Activated B cell treated with CpG ODN at 0.5 μM for 24 hours (primary cell): Measurements from ENCODE around the gene EHBP1. TPM values are rescaled to one million over a fixed set of nuclear protein-coding genes. Genes with fewer than 3 reads are reported as not detected.

ENCODE experiments used
- ATAC-seq: fragments of 200-7000 bp; cut with Tn5 transposase; one replicate; pipeline ENCODE4 v1.10.0; 2021; ENCODE audit warnings: low read depth, mild to moderate bottlenecking, moderate library complexity
- CTCF ChIA-PET: fragments of 350-600 bp; sonication (Branson Sonifier 250); formaldehyde crosslinking; loops from one replicate; lab custom pipeline; 2021; ENCODE audit warnings: antibody characterized with exemption; lab: Charles Lee
- POLR2A ChIA-PET: fragments of 350-600 bp; sonication (Branson Sonifier 250); formaldehyde crosslinking; loops from one replicate; lab custom pipeline; 2021; ENCODE audit warnings: antibody characterized with exemption; lab: Charles Lee
- DNase-seq: peaks from one replicate; pipeline ENCODE4 v3.0.0; 2022
- H3K27ac Mint-ChIP-seq: one replicate; pipeline ENCODE4 v1.8.0; 2020; ENCODE audit warnings: mixed read lengths
- H3K27me3 Mint-ChIP-seq: one replicate; pipeline ENCODE4 v1.8.0; 2021; ENCODE audit warnings: mixed read lengths
- H3K36me3 Mint-ChIP-seq: one replicate; pipeline ENCODE4 v1.8.0; 2021; ENCODE audit warnings: low read depth, mixed read lengths
- H3K4me1 Mint-ChIP-seq: one replicate; pipeline ENCODE4 v1.8.0; 2021; ENCODE audit warnings: mixed read lengths
- H3K4me3 Mint-ChIP-seq: one replicate; pipeline ENCODE4 v1.8.0; 2020; ENCODE audit warnings: mild to moderate bottlenecking, mixed read lengths
- H3K9me3 Mint-ChIP-seq: one replicate; pipeline ENCODE4 v1.8.0; 2020; ENCODE audit warnings: mixed read lengths
- intact Hi-C: fragments of 100-400 bp; cut with micrococcal nuclease; formaldehyde crosslinking; loops from one replicate; pipeline ENCODE4 v1.15.1; 2024
- total RNA-seq: library from RNA; stranded (reverse); gene quantifications from 2 replicates; pipeline ENCODE4 v1.2.3, GENCODE V29; 2022
- TF ChIP-seq, protein P1 (sequence below): fragments of 200-600 bp; IDR thresholded peaks from one replicate; pipeline ENCODE4 v1.8.0; 2022; ENCODE audit warnings: antibody characterized with exemption, mild to moderate bottlenecking

The EHBP1 gene
- total RNA-seq, 1 donor from 2014 or later: 24.0 TPM

- intact Hi-C loops: no loop called here
- no peak overlapping the region for H3K27ac Mint-ChIP-seq
- POLR2A ChIA-PET: no interaction called here
Measured at GRCh38 chr2:63027220-63027619, 321.7 kb downstream of the EHBP1 start.

DNA sequence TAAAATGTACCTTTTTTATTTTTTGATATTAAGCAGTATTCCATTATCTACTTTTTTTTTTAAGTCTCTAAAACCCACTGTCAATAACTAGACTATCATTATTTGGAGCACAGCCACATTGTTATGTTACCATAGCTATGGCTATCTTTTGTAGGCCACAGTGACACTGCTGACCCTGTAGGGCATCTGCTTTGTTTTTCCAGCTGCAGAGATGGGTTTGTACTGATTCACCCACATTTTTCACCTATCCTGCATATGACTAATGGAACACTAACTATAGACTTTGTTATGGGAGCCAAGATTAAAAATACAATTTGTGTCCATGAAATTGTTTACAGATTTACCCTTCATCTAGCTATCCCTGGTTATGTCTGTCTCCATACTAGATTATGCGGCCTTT is 323.5 kb downstream of the EHBP1 start:
- intact Hi-C loops: no loop called here
- no peak for ATAC-seq
- TF ChIP-seq, protein P1, sequence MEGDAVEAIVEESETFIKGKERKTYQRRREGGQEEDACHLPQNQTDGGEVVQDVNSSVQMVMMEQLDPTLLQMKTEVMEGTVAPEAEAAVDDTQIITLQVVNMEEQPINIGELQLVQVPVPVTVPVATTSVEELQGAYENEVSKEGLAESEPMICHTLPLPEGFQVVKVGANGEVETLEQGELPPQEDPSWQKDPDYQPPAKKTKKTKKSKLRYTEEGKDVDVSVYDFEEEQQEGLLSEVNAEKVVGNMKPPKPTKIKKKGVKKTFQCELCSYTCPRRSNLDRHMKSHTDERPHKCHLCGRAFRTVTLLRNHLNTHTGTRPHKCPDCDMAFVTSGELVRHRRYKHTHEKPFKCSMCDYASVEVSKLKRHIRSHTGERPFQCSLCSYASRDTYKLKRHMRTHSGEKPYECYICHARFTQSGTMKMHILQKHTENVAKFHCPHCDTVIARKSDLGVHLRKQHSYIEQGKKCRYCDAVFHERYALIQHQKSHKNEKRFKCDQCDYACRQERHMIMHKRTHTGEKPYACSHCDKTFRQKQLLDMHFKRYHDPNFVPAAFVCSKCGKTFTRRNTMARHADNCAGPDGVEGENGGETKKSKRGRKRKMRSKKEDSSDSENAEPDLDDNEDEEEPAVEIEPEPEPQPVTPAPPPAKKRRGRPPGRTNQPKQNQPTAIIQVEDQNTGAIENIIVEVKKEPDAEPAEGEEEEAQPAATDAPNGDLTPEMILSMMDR: no peak
- H3K27ac Mint-ChIP-seq: no peak overlapping the region
- H3K4me1 Mint-ChIP-seq: no peaks in the 10 kb centered on the region
- H3K4me3 Mint-ChIP-seq: no peak overlapping the region
- no peaks in the 10 kb centered on the region for H3K27me3 Mint-ChIP-seq
- CTCF ChIA-PET: interaction anchor here (0.7 kb wide), 1 partner anchor 13 kb away, joined by 4 read pairs; no protein-coding TSS in a partner anchor
- POLR2A ChIA-PET: no interaction called here
- no peaks in the 10 kb centered on the region for H3K9me3 Mint-ChIP-seq
- H3K36me3 Mint-ChIP-seq: no peaks in the 10 kb centered on the region
- DNase-seq: no peak

More at GRCh38 chr2:63027220-63027619, 321.7 kb downstream of the EHBP1 start:
- TF ChIP-seq, protein P1: no peak
- peaks cover 2% of the 10 kb centered on the region for H3K36me3 Mint-ChIP-seq
- DNase-seq (no peak), ATAC-seq (no peak)
- no peaks in the 10 kb centered on the region for H3K4me1 Mint-ChIP-seq
- H3K27me3 Mint-ChIP-seq: no peaks in the 10 kb centered on the region
- H3K9me3 Mint-ChIP-seq: no peaks in the 10 kb centered on the region
- H3K4me3 Mint-ChIP-seq: no peak overlapping the region
- CTCF ChIA-PET: no interaction called here

DNA sequence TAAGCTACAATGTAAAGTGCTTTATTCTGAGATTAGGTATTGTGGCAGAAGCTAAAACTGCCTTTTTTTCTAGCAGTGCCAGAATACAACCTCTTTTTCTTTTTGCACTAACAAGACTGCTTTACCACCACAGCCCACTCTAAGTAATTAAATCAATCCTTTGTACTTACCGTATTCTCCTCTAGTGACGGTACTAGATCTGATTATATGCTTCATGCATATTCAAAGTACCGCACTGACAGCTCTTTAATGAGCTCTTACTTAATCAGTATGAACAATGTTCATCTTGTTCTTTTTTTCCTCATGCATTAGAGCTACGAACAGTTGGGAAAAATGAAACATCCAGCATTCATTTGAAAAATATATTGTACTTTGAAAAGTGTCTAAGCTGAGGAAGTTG is 329.0 kb downstream of the EHBP1 start:
- Mint-ChIP-seq H3K4me1 (no peaks in the 10 kb centered on the region), H3K4me3 (no peak overlapping the region), H3K27me3 (no peaks in the 10 kb centered on the region), H3K36me3 (peaks cover 3% of the 10 kb centered on the region), H3K9me3 (no peaks in the 10 kb centered on the region), H3K27ac (no peak overlapping the region)
- ChIA-PET POLR2A (no interaction called here), CTCF (no interaction called here)
- no peak for ATAC-seq
- intact Hi-C loops: no loop called here
- no peak for DNase-seq
- TF ChIP-seq, protein P1: no peak

DNA sequence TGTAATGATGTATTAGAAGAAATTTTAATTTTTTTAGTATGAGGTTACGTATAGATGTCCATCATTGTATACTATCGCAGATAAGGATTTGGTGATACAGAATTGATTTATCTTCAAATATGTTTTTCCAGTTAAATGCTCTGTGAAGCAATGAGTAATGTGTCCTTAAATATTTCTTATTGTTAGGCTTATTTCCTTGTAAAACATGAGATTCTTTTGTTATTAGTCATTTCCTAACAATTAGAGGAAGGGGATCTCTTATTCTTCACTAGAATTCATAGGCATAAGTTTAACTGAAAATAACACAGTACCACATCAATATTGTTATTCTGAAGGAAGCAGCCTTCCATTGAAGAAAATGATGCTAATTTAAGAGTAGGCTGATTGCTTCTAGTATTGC is 329.7 kb downstream of the EHBP1 start:
- TF ChIP-seq, protein P1: no peak
- Mint-ChIP-seq H3K9me3 (no peaks in the 10 kb centered on the region), H3K27me3 (no peaks in the 10 kb centered on the region), H3K4me1 (no peaks in the 10 kb centered on the region), H3K27ac (no peak overlapping the region), H3K4me3 (no peak overlapping the region), H3K36me3 (peaks cover 3% of the 10 kb centered on the region)
- CTCF ChIA-PET: no interaction called here
- intact Hi-C loops: no loop called here
- DNase-seq (no peak), ATAC-seq (no peak)
- POLR2A ChIA-PET: no interaction called here

DNA sequence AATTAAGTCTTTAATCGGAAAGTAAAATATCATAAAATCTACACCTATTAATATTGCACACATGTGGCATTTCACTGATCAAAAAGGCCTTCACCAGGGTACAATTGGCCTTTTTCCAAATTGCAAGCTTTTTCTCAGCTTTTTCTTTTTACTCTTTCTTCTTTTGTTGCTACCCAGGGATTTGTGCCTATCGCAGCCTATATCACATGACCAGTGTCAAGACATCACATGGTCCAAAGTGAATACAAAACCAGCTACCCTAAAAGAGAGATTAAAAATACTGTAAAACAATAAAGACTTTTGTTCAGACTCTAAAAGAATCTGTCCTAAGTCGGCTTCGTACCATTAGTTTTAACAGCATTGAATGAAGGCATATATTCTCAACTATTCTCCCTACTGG is 330.1 kb downstream of the EHBP1 start:
- H3K27ac Mint-ChIP-seq: no peak overlapping the region
- ChIA-PET CTCF (no interaction called here), POLR2A (no interaction called here)
- H3K9me3 Mint-ChIP-seq: no peaks in the 10 kb centered on the region
- H3K36me3 Mint-ChIP-seq: peaks cover 3% of the 10 kb centered on the region
- TF ChIP-seq, protein P1: no peak
- no peak for DNase-seq
- H3K4me1 Mint-ChIP-seq: no peaks in the 10 kb centered on the region
- intact Hi-C loops: no loop called here
- ATAC-seq: no peak
- H3K27me3 Mint-ChIP-seq: no peaks in the 10 kb centered on the region
- H3K4me3 Mint-ChIP-seq: no peak overlapping the region
